HK-2 (cell line): ENCODE data around the gene LTA.

ENCODE experiments used
- DNase-seq: peaks from one replicate; pipeline ENCODE4 v3.0.0-alpha.2; 2018; ENCODE audit not compliant: unreplicated experiment

The LTA gene, protein sequence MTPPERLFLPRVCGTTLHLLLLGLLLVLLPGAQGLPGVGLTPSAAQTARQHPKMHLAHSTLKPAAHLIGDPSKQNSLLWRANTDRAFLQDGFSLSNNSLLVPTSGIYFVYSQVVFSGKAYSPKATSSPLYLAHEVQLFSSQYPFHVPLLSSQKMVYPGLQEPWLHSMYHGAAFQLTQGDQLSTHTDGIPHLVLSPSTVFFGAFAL

DNA sequence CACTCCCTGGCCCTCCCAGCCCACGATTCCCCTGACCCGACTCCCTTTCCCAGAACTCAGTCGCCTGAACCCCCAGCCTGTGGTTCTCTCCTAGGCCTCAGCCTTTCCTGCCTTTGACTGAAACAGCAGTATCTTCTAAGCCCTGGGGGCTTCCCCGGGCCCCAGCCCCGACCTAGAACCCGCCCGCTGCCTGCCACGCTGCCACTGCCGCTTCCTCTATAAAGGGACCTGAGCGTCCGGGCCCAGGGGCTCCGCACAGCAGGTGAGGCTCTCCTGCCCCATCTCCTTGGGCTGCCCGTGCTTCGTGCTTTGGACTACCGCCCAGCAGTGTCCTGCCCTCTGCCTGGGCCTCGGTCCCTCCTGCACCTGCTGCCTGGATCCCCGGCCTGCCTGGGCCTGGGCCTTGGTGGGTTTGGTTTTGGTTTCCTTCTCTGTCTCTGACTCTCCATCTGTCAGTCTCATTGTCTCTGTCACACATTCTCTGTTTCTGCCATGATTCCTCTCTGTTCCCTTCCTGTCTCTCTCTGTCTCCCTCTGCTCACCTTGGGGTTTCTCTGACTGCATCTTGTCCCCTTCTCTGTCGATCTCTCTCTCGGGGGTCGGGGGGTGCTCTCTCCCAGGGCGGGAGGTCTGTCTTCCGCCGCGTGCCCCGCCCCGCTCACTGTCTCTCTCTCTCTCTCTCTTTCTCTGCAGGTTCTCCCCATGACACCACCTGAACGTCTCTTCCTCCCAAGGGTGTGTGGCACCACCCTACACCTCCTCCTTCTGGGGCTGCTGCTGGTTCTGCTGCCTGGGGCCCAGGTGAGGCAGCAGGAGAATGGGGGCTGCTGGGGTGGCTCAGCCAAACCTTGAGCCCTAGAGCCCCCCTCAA lies at the start of gene LTA:
LTA (plus strand) TSS at position 249 of the 871 bp plus-strand sequence; CDS start at position 703, 454 bp downstream.
- no peak for DNase-seq

DNA sequence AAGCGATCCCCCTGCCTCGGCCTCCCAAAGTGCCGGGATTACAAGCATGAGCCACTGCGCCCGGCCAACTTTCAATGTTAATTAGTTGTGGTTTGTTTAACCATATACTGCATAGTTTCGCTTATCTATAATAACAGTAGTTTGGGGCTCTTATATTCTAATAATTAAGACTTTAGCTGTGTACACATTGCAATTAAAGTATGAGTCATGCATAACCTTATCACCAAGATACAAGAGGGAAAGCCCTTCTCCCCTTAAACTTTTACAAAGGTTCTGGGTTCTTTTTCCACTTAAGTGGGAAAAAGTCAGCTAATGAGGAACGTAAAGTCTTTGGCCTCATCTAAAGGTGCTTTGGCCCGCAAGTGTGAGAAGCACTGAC lies 46.5 kb upstream of the LTA start:
- DNase-seq: no peak

DNA sequence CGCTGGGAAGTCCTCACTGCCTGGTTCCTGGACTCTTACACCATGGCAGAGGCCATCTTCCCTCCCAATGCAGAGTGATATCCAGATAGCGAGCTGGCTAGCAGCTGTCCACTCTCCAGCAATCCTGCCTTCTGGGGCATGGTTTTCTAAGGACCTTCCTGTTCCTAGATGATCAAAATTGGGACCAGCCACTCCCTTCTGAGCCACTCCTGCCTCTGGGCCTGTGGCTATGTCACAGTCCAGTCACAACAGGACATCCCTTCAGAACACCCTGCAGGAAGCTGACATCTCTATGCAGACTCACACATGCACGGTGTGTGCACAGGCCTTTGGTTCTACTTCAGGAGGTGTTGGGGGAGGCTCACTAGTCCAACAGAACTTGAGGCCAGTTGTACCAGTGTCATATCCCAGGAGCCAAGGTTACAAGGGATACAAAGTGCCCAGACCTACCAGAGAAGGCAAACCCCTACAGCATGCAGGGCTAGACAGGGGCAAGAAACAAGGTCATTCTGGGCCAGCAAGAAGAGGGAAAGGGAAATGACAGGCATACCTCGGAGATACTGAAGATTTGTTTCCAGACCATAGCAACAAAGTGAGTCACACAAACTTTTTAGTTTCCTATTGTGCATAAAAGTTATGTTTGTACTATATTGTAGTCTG lies 46.0 kb upstream of the LTA start:
- DNase-seq: no peak

DNA sequence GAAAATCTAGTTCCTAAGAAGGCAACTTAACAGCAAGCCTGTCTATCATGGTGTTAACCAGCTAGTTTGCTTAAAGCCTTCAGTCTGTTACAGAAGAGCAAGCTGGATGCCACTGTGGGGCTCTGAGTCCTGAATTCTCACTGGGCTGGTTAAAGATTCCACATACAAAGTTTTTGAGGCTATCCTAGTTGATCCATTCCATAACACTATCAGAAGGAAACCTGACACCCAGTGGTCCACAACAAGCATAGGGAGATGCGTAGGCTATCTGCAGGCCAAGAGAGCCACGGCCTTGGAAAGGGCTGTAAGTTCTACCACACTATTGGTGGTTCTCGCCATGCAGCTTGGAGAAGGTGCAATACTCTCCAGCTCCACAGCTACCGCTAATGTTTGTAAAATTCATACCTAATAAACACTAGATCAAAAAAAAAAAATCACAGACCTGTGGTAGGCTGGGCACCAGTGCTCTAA lies 43.7 kb upstream of the LTA start:
- no peak for DNase-seq

DNA sequence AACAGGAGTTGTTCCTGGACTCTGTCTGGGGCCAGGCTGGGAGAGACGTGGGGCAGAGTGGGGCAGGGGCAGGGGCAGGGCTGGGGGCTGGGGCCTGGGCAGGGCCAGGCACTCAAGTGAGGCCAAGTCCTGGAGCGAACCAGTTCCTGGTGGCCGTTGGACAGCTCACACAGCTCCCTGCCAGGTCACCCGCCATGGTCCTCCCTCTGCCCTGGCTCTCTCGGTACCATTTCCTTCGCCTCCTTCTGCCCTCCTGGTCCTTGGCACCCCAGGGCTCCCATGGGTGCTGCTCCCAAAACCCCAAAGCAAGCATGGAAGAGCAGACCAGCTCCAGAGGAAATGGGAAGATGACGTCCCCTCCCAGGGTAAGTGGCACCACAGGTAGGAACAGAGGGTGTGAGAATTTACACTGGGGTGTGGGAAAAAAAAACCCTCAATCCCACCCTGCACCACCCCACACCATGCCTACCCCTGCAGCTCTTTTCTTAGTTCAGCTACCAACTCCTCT lies 43.2 kb upstream of the LTA start, which contains the start of gene MCCD1:
MCCD1 (plus strand) TSS at position 142 of the 508 bp plus-strand sequence; CDS start at position 195, 53 bp downstream.
- DNase-seq: peak; percentile 29

DNA sequence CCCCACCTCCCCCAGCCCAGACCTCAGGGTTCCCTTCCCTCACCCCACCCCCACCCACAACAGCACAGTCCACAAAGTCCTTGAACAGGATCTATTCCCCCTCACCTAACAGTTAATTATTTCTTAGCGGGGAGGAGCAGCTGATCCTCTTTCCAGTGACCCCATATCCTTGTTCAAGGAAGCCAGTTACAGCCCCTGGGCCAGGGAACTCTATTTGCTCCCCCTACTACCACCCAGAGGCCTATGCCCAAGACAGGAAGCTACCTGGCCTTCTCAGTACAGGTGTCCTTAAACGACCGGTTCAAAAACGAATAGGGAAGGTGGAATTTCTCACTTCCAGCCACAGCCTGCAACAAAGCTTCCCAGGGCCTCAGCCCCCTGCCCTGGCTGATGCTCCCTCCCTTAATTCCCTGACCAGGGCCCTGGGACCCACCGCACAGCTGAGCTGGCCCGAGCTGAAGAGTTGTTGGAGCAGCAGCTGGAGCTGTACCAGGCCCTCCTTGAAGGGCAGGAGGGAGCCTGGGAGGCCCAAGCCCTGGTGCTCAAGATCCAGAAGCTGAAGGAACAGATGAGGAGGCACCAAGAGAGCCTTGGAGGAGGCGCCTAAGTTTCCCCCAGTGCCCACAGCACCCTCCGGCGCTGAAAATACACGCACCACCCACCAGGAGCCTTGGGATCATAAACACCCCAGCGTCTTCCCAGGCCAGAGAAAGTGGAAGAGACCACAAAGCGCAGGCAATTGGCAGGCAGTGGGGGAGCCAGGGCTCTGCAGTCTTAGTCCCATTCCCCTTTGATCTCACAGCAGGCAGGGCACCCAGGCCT lies 42.5 kb upstream of the LTA start:
- peak; percentile 33 for DNase-seq

DNA sequence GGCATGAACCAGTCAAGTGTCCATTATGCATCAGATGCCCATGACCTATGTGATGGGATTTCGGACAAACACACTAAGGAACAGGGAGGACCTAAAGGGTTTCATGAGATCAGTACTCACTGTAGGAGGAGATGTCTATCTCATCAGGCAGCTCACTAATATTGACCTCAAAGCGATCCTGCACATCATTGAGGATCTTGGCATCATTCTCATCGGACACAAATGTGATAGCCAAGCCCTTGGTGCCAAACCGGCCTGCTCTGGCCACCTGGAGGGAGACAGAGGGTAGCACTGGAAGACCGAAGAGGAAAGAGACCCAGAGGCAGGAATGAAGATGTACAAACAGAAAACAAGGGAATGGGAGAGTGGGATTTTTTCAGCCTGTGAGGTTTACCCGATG lies 41.4 kb upstream of the LTA start:
- no peak for DNase-seq

DNA sequence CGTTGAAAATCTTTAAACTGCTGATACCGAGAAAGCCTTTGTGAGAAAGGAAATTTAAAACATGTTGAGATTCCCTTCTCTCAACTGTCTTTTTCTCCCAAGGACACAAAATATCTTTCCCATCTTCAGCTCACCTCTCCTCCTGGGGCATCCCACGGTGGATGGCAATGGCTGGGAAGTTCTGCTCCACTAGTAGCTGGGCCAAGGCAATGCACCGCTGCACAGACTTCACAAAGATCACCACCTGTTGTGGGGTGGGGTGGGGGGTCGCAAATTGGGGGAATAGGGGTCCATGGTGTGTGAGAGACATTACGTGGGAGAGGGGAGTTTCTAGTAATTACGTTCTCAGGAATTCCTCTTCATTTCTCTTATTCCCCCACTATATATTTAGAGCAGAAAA lies 40.9 kb upstream of the LTA start:
- no peak for DNase-seq

DNA sequence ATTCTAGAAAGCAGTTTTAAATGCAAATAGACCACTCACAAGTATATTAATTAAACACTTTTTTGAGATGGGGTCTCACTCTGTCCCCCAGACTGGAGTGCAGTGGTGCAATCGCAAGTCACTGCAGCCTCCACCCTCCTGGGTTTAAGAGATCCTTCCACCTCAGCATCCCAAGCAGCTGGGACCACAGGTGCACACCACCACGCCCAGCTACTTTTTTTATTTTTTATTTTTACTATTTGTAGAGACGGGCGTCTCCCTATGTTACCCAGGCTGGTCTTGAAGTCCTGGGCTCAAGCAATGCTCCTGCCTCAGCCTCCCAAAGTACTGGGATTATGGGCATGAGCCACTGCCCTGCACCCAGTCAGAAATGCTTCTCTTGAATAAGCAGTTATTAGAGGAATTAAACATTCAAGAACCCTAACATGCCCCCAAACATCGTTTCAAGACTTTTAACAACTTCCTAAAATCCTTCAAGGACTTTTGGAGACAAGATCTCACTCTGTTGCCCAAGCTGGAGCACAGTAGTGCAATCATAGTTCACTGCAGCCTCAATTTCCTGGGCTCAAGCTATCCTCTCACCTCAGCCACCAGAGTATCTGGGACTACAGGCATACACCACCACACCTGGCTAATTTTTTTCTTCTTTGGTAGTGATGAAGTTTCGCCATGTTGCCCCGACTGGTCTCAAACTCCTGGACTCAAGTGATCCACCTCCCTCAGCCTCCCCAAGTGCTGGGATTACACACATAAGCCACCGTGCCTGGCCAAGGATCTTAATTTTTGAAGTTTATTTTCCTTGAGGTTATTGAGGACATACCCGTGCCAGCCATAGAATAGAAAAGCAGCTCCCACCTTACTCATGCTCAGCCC lies 40.1 kb upstream of the LTA start:
- no peak for DNase-seq

DNA sequence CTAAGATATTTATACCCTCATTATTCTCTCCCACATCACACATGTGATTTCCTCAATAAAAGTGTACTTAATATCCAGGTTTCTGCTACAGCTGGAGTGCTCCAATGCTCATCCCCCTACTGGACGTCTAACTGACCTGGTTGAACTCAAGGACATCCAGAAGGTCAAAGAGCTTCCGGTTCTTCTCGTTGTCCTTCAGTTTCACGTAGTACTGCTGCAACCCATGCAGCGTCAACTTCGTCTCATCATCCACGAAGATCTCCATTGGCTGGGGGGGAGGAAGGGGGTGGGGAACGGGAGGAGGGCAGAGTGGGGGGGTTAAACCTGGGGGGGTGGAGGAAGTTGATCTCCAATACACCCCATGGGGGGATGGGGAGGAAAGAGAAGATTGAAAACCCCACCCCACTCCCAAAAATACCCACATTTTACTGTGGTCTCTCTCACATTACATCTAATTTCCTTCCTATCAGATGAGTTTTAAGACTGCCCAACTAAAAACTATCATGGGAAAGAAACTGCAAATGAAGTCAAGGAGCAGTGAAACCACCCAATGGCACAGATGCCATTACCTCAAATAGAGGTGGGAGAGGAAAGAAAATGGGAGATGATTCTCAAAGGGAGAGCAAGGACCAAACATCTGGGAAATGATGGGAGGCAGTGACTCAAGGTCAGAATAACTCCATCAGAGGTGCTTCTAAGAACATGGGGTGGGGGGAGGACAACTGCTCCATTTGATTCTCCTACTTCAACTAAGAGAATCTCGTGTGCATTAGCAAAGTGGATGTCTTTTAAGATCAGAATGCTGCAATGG lies 39.2 kb upstream of the LTA start:
- DNase-seq: no peak

DNA sequence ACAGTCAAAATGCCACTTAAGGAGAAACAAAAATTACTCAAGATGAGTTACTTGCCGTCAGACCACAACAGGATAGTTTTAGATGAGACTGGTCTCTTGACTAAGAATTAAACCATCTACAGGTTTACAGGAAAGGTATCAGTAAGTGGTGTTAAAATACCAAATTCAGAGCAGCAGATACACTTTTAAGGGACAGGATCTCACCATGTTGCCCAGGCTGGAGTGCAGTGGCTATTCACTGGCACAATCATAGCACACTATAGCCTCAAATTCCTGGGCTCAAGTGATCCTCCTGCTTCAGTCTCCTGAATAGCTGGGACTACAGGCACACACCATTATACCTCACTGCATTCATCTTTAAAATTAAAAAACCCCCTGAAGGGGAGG lies 38.6 kb upstream of the LTA start:
- no peak for DNase-seq

DNA sequence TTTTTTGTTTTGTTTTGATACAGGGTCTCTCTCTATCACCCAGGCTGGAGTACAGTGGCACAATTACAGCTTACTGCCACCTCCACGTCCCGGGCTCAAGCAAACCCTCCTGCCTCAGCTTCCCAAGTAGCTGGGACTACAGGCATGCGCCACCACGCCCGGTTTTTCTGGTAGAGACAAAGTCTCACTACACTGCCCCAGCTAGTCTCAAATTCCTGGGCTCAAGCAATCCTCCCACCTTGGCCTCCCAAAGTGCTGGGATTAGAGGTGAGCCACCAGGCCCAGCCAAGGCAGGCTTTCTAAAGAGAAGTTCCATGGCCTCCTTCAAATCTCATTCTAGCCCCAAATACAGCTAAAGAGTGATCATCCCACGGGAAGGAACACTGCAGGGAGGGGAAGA lies 38.1 kb upstream of the LTA start:
- no peak for DNase-seq

DNA sequence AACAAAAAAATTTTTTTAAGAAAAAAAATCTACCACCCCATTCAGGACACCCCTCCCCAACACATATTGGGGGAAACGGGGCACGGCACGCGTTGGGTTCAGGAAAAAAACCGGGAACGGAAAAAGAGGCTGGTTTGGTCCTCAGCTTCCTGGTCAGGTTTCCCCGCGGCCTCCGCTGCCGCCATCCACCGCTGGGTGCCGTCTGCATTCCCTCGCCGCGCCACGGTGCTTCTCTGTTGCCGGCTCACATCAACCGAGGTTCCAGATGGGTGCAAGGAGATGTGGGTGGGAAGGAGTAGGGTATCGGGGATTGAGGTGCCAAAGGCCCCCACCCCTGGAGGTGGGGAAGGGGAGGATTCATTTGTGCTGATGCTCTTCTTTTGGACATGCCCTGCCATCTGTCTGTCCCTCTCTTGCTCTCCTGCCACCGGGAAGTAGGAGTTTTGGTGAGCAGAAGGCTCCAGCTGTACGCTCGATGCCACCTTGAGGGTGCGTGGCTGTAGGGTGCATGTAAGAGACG lies 37.5 kb upstream of the LTA start:
- DNase-seq: no peak

DNA sequence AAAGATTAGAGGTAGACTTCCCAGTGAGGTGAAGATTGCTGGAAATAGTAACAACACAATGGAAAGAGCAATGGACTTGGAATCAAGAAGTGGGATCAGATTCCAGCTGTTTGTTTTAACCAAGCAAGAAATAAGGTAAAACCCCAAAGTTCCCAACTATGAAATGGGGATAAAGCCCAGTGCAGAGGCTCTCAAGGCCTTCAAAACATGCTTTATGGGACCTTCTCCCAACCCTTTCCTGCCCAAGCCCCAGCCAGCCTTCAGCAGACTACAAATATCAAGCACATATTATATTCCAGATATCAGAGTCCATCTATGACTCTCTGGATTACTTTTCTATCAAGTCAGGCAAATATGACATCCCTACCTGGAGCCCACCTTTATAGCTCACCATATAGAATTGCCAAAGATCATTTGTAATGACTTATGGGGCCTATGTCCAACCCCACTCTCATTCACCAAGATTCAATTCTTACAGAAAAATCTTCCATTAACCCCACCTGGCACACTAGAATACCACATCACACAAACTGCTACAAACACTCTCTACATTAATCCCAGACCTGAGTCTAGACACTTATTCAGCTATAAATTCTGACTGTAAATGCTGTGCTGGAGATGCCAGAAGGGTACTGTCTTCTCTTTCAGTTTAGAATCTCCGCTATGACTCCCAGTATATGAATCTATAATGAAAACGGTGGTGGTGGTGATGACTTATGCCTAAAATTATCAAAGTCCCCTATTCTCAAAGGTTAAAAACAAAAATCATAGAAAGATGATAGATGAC lies 36.4 kb upstream of the LTA start:
- no peak for DNase-seq

DNA sequence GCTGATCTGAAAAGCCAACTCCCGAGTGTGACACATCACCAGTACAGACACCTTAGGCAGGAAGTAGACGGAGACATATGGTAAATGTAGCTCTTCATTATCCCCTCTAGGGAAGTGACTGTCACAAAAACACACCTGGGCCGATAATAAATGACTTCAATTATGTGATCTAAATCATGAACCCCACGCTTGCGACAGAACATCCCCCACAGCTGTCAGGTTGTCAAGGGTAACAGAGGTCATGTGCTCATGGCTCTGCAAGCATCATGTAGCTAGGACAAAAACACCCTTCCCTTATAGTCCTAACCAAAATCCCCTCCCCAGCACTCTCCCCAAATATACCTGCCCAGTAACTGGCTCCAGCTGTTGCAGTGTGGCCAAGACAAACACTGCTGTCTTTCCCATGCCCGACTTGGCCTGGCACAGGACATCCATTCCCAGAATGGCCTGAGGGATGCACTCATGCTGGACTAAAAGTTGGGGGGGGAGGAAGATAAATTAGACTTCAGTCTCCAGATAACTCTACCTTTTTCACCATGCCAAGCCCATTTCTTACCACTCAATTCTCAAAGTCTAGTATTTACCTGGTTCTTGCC lies 33.2 kb upstream of the LTA start:
- no peak for DNase-seq

DNA sequence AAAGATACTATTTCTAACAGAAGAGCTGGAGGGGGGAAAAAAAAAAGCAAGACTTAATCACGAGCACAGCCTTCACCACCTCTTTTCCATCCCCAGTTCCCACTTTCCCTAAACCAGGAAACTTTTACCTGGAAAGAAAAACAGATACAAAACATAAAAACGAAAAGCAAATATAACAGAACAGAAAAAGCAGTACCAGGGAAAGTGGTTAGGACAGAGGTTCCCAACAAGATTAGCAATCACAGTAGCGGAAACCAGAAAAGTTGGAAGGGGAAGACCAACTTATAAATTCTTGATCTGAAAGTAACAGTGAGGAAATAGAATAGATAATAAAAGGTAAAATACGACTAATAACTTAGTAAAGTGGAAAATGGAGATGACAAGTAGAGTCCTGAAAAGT lies 31.4 kb upstream of the LTA start:
- no peak for DNase-seq

DNA sequence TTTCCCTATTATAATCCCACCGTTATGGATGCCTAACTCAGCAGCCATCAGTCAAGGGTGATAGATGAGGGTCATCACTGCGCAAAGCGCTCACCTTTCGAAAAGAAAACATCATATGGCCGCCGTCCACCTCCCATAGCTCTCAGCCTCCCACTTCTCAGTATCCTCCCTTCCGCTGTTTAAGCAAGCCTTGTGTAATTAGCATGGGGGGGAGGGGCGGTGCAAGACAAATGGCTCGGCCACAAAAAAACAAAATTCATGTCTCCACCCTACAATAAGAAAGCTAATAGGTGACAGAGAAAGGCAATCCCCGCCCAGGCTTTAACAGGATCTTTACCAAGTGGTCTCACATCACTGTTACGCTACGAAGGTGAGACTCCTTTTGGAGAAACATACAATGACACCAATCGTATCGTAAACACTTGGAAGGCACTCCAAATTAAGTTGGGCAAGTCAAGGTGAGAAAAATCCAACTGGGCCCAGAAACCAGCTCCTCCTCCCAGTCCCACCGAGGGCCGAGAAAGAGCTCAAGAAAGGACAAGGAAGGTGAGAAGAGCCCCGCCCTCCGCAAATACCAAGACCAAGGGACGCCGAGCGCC lies 30.9 kb upstream of the LTA start:
- peak; percentile 33 for DNase-seq
